Activated CD4-positive, alpha-beta T cell treated with anti-CD3 and anti-CD28 coated beads, Interleukin-2, Interleukin-6, amounts not matched to agents 100 ng/mL and 50 ng/mL, durations not matched to agents 16 hours and 8 hours (primary cell): ENCODE results near the gene SPAAR.
"Not testable (repeated sequence)": the region's sequence is repeated elsewhere in the genome, so short reads cannot be mapped to it uniquely, and the experiment has no call there.

ENCODE experiments used
- DNase-seq: peaks from one replicate; pipeline ENCODE4 v3.0.0-alpha.2; 2020

Gene SPAAR, protein sequence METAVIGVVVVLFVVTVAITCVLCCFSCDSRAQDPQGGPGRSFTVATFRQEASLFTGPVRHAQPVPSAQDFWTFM

GRCh38 chr9:35909274-35909673 lies at the start of gene SPAAR:
SPAAR (plus strand) TSS chr9:35909490; CDS start chr9:35910464, 974 bp downstream.
- DNase-seq: no peak

- no peak for DNase-seq
Observed at GRCh38 chr9:35859990-35860339, 49.3 kb upstream of the SPAAR start.

- no peak for DNase-seq
Observed at GRCh38 chr9:35861161-35861897, 48.0 kb upstream of the SPAAR start.

GRCh38 chr9:35862328-35862727 lies 47.0 kb upstream of the SPAAR start:
- no peak for DNase-seq

GRCh38 chr9:35863583-35863982 lies 45.7 kb upstream of the SPAAR start:
- no peak for DNase-seq

DNA sequence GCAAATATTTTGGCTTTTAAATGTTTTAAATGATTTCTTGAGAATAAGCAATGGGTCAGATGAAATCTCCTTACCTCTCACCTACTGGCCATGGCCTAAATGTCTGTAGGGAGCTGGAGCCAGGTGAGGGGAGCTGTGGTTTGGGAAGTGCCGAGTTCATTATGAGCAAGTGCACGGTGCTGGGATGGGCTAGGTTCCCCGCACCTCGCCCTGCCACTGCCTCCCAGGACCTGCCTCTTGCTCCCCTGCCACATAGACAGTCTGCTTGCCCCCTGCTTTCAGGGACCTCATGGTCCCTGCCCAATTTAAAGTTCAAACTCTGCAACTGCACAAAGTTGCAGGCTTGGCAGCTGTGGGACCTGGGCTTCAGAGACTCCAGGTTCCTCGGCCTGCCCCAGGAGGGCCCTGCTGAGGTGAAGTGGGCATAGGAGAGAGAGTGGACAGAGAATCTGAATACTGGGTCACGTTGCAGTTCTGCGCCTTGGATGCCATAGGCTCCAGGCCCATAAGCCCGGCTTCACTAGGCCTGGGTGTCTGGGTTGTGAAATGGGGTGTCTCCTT lies 44.5 kb upstream of the SPAAR start:
- no peak for DNase-seq

DNA sequence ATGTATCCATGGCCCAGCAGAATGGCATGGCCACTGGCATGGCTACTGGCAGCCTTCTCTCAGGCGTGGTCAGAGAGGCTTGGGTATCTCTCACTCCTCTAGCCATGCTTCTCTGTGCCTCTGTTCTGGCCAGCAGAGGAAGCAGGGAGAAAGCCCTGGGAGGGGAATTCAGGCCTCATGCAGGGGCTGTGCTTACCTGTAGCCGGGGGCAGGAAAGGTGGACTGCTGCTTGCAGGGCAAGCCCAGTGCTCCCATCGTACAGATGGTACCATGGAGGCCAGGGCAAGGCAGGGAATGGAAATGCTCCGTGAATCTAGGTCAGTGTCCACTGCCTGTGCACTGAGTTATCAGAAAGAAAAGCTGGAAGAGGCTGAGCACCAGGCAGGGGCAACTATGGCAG lies 41.8 kb upstream of the SPAAR start:
- no peak for DNase-seq

- no peak for DNase-seq
Observed at GRCh38 chr9:35868933-35869332, 40.4 kb upstream of the SPAAR start.

DNA sequence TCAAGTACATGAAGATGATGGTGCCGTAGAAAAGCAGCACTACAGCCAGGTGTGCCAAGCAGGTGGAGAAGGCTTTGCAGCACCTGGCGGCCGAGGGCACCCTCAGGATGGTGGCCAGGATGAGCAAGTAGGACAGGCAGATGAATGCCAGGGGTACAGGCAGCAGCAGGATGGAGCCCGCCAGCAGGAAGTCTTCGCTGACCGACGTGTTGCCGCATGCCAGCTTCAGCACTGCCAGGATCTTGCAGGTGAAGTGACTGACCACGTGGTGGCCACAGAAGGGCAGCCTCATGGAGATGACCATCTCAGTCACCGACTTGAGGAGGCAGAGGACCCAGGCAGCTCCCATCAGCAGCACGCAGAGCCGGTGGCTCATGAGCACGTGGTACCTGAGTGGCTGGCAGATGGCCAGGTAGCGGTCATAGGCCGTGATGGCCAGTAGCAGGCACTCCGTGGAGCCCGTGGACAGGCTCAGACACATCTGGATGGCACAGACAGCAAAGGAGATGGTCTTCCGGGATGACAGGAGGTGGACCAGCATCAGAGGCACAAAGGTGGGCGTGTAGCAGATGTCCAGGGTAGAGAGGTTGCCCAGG lies 39.6 kb upstream of the SPAAR start:
- DNase-seq: no peak

DNA sequence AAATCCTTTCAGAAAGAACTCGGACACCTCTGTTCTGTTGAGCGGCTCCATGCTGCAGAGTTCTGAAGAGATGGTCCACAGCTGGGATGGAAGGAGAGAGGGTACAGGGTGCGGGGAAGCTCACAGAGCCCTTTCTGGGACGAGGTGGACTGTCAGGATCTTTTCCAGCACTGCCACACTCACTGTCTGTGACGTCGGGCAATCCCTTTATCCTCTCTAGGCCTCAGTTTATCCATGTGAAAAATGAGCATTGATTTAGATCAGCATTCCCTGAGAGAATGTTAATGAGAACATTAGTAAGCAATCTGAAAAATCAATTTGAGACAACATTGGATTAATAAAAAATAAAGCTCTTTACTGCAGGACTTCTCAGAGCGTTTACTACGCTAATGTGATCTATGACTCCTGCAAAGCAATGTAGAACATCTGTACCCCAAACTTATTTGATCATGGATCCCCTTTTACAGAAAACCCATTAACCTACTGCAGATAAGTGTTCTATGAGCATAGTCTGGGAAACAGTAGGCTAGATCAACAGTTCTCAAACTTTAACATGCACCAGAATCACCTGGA lies 38.9 kb upstream of the SPAAR start, which contains the start of gene OR13J1:
OR13J1 (minus strand) TSS at position 51 of the 573 bp plus-strand sequence; CDS start at position 51, 0 bp downstream.
- DNase-seq: no peak

DNA sequence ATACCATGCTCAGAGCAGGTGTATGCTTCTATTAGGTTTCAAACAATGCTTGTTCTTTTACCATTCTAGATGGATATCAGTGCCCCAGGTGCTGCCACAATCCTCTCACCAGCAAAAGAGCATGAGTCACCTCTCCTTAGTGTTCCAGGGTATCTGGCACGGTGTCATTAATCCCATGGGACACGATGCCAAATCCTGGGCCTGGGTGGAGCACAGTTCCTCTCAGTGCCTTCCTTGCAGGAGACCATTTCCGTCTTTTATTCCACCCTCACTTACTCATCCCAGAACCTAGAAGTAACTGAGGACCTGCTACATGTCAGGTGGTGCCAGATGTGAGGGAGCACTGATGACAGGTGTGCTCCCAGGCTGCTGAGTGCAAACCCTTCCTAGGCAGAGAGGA lies 37.7 kb upstream of the SPAAR start:
- DNase-seq: no peak

- no peak for DNase-seq
Observed at GRCh38 chr9:35872505-35872904, 36.8 kb upstream of the SPAAR start.

DNA sequence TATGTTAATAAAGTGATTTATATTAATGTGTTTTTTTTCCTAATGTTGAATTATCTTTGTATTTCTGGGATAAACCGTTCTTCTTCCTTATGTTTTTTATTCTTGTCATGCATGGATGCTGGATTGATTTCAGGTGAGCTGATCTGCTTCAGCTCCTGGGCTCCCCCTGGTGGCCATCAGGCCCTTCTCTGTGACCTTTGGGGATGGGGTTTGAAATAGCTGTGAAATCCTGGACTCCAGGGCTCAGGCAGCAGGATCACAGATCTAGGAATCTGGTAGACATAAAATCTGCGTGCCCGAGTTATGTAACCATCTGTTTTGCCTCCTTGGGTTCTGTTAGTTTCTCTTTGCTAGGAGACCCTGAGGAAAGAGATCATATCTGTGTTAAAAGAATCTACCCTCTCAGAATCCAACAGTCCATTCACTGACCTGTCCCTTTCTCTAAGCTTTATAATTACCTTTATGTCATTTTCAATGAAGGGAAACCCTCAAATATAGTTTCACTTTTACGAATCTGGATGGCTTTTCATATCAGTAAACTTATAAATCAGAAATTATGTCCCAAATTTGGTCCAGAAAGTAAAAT lies 26.9 kb upstream of the SPAAR start:
- peak; percentile 80 for DNase-seq

DNA sequence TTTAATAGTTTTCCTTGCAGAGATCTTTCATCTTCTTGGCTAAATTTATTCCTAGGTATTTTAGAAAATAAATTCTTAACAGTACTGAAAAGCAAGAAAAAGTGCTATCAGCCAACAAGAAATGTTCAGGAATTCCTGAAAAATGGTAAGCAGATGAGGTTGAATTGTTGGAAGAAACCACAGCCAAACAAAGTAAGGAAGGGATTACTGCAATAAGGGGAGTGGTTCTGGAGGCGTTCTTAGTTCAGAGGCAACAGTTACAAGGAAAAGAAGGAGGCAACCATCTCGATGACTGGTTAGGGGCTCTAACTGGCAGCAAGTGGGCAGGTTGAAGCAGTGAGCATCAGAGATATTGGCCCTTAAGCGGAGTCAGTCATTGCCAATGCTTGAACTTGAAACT lies 26.3 kb upstream of the SPAAR start:
- no peak for DNase-seq

DNA sequence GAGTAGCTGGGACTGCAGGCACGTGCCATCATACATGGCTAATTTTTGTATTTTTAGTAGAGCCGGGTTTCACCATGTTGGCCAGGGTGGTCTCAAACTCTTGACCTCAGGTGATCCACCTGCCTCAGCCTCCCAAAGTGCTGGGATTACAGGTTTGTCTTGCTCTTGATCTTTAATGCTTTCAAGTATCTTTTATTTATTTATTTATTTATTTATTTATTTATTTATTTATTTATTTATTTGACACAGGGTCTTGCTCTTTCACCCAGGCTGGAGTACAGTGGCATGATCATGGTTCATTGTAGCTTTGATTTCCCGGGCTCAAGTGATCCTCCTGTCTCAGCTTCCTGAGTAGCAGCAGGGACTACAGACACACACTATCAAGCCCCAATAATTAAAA lies 24.4 kb upstream of the SPAAR start:
- DNase-seq: not testable (repeated sequence)

- no peak for DNase-seq
Observed at GRCh38 chr9:35891646-35892045, 17.6 kb upstream of the SPAAR start.

- DNase-seq: no peak
Observed at GRCh38 chr9:35892051-35892450, 17.2 kb upstream of the SPAAR start.

DNA sequence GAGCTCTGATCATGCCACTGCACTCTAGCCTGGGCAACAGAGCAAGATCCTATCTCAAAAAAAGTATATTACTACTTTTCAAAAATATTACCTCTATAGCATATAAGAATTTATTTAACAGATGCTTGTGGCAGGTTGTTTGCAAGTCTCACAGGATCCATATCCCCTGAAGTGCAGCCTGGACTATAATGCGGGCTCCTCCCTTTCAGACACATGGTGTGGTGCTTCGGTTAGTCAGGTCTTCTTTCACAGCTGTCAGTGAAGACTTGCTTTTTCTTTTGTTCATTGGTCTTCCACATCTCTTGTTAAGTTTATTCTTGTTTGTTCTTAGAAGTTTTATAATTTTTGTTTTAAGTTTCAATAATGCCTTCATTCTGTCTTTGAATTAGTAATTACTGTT lies 12.7 kb upstream of the SPAAR start:
- no peak for DNase-seq

GRCh38 chr9:35897376-35898099 lies 11.8 kb upstream of the SPAAR start:
- DNase-seq: not testable (repeated sequence)

- DNase-seq: no peak
Observed at GRCh38 chr9:35898337-35898736, 11.0 kb upstream of the SPAAR start.

DNA sequence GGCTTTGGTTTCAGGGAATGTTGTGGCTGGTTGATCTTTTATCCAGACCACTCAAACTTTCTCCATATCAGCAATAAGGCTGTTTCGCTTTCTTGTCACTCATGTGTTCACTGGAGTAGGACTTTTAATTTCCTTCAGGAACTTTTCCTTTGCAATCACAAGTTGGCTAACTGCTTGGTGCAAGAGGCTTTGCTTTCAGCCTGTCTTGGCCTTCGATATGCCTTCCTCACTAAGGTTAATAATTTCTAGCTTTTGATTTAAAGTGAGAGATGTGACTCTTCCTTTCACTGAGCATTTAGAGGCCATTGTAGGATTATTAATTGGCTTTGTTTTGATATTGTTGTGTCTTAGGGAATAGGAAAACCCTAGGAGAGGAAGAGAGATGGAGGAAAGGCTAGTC lies 10.3 kb upstream of the SPAAR start:
- DNase-seq: no peak

DNA sequence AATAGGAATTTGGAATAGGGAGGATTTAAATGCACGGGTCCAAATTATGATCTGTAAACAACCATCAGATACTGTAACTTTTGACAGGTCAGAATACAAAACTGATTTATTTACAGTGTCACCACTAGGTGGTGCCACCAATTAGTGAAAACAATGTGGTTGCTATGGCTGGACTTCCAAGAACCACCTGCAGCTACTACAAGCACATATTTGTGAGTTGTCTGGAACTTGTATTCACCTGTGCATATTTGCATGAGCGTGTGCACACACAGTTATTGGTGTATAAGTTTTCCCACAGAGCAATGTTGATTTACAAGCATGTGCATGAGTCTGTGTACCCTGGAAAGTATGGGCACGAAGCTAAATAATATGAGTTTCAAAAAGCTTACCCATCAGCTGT lies 6.2 kb upstream of the SPAAR start:
- peak; percentile 62 for DNase-seq

GRCh38 chr9:35904338-35904737 lies 5.0 kb upstream of the SPAAR start:
- DNase-seq: no peak
